Esophagus muscularis mucosa (tissue), 4 donors: Measurements from ENCODE around the gene LCN1. TPM values are rescaled to one million over a fixed set of nuclear protein-coding genes. Genes with fewer than 3 reads are reported as not detected.
A peak's percentile ranks its signal among the peaks of the same experiment; 100 is the strongest.

ENCODE experiments used
- DNase-seq: peaks from one replicate; pipeline ENCODE4 v3.0.0-alpha.2; 2017; ENCODE audit errors: extremely low spot score
- H3K27ac ChIP-seq, 4 donors: fragments of 200-600 bp; sonication (generic); replicated peaks in 1 of 4; 1 replicate in 3 of 4; 2 replicates in 1 of 4; pipeline ENCODE4 v1.5.1; 2016 to 2019; ENCODE audit warnings: mild to moderate bottlenecking in 1 of 4
- H3K27me3 ChIP-seq, 4 donors: fragments of 200-600 bp; sonication (generic); one replicate each; pipeline versions ENCODE4 v1.5.1 to v1.6.0; 2016 to 2019
- H3K36me3 ChIP-seq, 4 donors: fragments of 200-600 bp; sonication (generic); one replicate each; pipeline ENCODE4 v1.5.1; 2016 to 2019
- H3K4me1 ChIP-seq, 4 donors: fragments of 200-600 bp; sonication (generic); one replicate each; pipeline ENCODE4 v1.5.1; 2016 to 2019
- H3K4me3 ChIP-seq, 4 donors: fragments of 200-600 bp; sonication (generic); 1 replicate in 2 of 4; 2 replicates in 2 of 4; pipeline ENCODE4 v1.5.1; 2016 to 2019; ENCODE audit warnings: mild to moderate bottlenecking in 4 of 4, moderate library complexity in 1 of 4
- H3K9me3 ChIP-seq, 4 donors: fragments of 200-600 bp; sonication (generic); 1 replicate in 3 of 4; 2 replicates in 1 of 4; pipeline ENCODE4 v1.5.1; 2016 to 2019
- CTCF ChIP-seq, 3 experiments: fragments of 200-600 bp in 2 of 3; fragments of 450-650 bp in 1 of 3; sonication (generic) in 2 of 3; IDR thresholded peaks; one replicate each; pipeline ENCODE4 v1.5.1; 2017 to 2019; ENCODE audit warnings: antibody characterized with exemption in 3 of 3, mild to moderate bottlenecking in 2 of 3, moderate library complexity in 1 of 3
- EP300 ChIP-seq: sonication (generic); formaldehyde crosslinking; IDR thresholded peaks from one replicate; pipeline ENCODE4 v1.6.1; 2017; ENCODE audit warnings: antibody characterized with exemption
- POLR2A ChIP-seq: fragments of 450-650 bp; IDR thresholded peaks from one replicate; pipeline ENCODE4 v1.6.1; 2017; ENCODE audit warnings: antibody characterized with exemption, moderate library complexity, mild to moderate bottlenecking, low read depth
- POLR2AphosphoS5 ChIP-seq, 2 donors: sonication (generic); formaldehyde crosslinking; IDR thresholded peaks; one replicate each; pipeline ENCODE4 v1.6.1; 2017; ENCODE audit warnings: antibody characterized with exemption in 2 of 2
- WGBS: methylation state at CpG from one replicate; pipeline ENCODE4 v1.1.5; 2018; 5-methylcytosine and 5-hydroxymethylcytosine counted together
- intact Hi-C: fragments of 100-400 bp; cut with DNase I; formaldehyde crosslinking; loops from one replicate; pipeline ENCODE4 v1.15.1; 2023
- total RNA-seq, 4 donors: library from RNA; depleted of rRNA; stranded (reverse); fragments of >200 nt; gene quantifications; one replicate each; pipeline versions ENCODE4 v1.1.0 to v1.2.1, GENCODE V29; 2016

Gene LCN1
- total RNA-seq, 4 donors from 2014 or later: not detected

GRCh38 chr9:135501261-135502167 lies 19.7 kb upstream of the LCN1 start:
- WGBS: 58% methylated on average over 20 of the region's 38 CpGs
- Histone ChIP-seq H3K27ac (peak overlapping the region; percentile 78 to 85 (median 84)), H3K27me3 (no peaks in the 10 kb centered on the region), H3K4me1 (peaks cover 22 to 48% (median 37%) of the 10 kb centered on the region in 4 donors), H3K4me3 (peak overlapping the region; percentile 85 to 100 (median 95)), H3K9me3 (no peaks in the 10 kb centered on the region), H3K36me3 (peaks cover 9 to 43% (median 36%) of the 10 kb centered on the region in 4 donors)
- DNase-seq: no peak
- intact Hi-C loops: no loop called here
- no peak for TF ChIP-seq POLR2A
- no peak for TF ChIP-seq EP300
- TF ChIP-seq POLR2AphosphoS5 (IDR thresholded peaks at IDR 0.05): no peak
- TF ChIP-seq CTCF (IDR thresholded peaks at IDR 0.05): no peak

DNA sequence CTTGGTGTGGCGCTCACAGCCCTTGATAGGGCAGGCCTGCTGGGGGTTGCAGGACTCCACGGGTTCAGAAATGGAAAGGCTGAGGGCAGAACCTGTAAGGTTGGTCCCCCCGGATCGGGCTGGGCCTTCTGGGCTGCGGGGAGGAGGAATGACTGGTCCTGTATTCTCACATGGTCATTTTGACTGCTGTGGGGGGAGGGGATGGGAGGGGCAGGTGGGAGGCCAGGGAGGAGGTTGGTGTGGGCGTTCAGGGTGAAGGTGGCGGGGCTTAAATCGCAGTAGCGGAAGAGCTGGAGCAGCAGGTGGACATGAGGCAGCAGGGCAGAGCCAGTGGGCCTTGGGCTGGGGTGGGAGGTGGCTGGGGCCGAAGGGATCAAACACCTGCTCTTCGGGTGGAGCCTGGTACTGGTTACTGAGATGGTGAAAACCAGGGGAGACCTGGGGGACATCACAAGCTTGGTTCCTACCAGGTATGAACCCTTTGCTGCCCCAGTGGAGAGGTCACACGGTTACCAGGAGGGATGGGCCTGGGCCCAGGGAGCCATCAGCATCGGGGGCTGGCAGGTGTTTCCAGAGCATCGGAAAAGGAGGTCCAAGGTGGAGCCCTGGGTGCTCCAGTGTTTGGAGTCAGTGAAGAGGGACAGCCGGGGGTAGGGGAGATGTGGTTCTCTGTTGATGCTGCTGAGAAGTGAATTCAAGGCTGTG lies 18.9 kb upstream of the LCN1 start:
- TF ChIP-seq CTCF (IDR thresholded peaks at IDR 0.05) (no peak), EP300 (no peak), POLR2A (no peak), POLR2AphosphoS5 (IDR thresholded peaks at IDR 0.05) (no peak)
- DNase-seq: no peak
- H3K4me3 ChIP-seq: peak overlapping the region in 3 of 4 donors; percentile 4 to 97 (median 85)
- H3K27me3 ChIP-seq: no peaks in the 10 kb centered on the region
- WGBS: 92% methylated on average over 14 of the region's 15 CpGs
- intact Hi-C loops: no loop called here
- no peaks in the 10 kb centered on the region for H3K9me3 ChIP-seq
- peaks cover 22 to 48% (median 37%) of the 10 kb centered on the region in 4 donors for H3K4me1 ChIP-seq
- peaks cover 9 to 43% (median 36%) of the 10 kb centered on the region in 4 donors for H3K36me3 ChIP-seq
- H3K27ac ChIP-seq: no peak overlapping the region

DNA sequence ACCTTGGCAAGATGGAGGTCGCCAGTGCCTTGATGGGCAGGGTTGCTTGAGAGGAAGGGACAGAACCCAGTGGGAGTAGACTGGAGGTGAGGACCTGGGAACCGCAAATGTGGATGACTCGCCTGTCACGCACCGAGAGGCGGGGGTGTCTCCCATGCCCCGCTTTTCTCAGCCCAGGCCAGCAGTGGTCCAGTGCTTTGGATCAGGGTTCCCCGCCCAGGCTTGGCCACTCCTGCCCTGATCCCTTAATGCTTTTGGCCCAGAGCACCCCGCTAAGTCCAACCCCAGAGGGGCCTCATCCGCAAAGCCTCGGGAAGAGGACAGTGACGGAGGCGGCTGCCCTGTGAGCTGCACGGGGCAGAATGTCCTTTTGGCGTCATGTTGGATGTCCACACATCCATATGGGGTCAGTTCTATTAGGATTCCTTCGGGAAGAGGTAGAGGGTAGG lies 18.3 kb upstream of the LCN1 start:
- peaks cover 22 to 48% (median 37%) of the 10 kb centered on the region in 4 donors for H3K4me1 ChIP-seq
- H3K9me3 ChIP-seq: no peaks in the 10 kb centered on the region
- 94% methylated on average over 16 of the region's 16 CpGs for WGBS
- no peak overlapping the region for H3K4me3 ChIP-seq
- no peak for TF ChIP-seq CTCF (IDR thresholded peaks at IDR 0.05)
- no peak for TF ChIP-seq EP300
- TF ChIP-seq POLR2AphosphoS5 (IDR thresholded peaks at IDR 0.05): no peak
- TF ChIP-seq POLR2A: no peak
- no peak for DNase-seq
- H3K27ac ChIP-seq: no peak overlapping the region
- intact Hi-C loops: no loop called here
- H3K36me3 ChIP-seq: peaks cover 9 to 43% (median 36%) of the 10 kb centered on the region in 4 donors
- H3K27me3 ChIP-seq: no peaks in the 10 kb centered on the region

DNA sequence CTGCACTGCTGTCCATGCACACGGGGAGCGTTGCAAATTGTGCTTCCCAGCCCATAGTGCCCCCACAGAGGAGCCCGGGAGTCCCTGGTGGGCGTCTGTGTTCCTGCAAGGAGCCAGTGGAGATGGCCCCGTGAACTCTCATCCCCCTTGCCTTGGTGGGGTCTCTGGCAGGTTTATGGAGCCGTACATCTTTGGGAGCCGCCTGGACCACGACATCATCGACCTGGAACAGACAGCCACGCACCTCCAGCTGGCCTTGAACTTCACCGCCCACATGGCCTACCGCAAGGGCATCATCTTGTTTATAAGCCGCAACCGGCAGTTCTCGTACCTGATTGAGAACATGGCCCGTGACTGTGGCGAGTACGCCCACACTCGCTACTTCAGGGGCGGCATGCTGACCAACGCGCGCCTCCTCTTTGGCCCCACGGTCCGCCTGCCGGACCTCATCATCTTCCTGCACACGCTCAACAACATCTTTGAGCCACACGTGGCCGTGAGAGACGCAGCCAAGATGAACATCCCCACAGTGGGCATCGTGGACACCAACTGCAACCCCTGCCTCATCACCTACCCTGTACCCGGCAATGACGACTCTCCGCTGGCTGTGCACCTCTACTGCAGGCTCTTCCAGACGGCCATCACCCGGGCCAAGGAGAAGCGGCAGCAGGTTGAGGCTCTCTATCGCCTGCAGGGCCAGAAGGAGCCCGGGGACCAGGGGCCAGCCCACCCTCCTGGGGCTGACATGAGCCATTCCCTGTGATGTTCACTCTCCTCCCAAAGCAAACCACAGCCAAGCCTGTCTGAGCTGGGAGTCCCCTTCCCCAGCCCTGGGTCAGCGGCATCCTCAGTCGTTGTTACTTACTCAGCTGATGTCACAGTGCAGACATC lies 17.6 kb upstream of the LCN1 start:
- no peaks in the 10 kb centered on the region for H3K27me3 ChIP-seq
- peaks cover 0 to 5% (median 0%) of the 10 kb centered on the region in 4 donors for H3K9me3 ChIP-seq
- TF ChIP-seq POLR2AphosphoS5 (IDR thresholded peaks at IDR 0.05): no peak
- TF ChIP-seq EP300: no peak
- no peak for TF ChIP-seq POLR2A
- no peak for TF ChIP-seq CTCF (IDR thresholded peaks at IDR 0.05)
- no peak overlapping the region for H3K27ac ChIP-seq
- H3K36me3 ChIP-seq: peaks cover 9 to 43% (median 36%) of the 10 kb centered on the region in 4 donors
- 90% methylated on average over 35 of the region's 41 CpGs for WGBS
- H3K4me3 ChIP-seq: no peak overlapping the region
- peaks cover 22 to 48% (median 37%) of the 10 kb centered on the region in 4 donors for H3K4me1 ChIP-seq
- intact Hi-C loops: no loop called here
- no peak for DNase-seq
